Kidney (tissue), 14 donors: Measurements from ENCODE around the gene MRPS14. TPM values are rescaled to one million over a fixed set of nuclear protein-coding genes. Genes with fewer than 3 reads are reported as not detected.

Experiments
- DNase-seq, 5 donors: peaks; one replicate each; pipeline ENCODE4 v3.0.0-alpha.2; 2013 to 2020
- FAIRE-seq: peaks from 2 replicates; lab custom pipeline; 2012; peaks lifted over from hg19 to GRCh38; lab: Jason Lieb, UNC
- H3K27ac ChIP-seq, 2 donors: one replicate each; pipeline ENCODE4 v1.7.0; 2013; ENCODE audit warnings: low read depth in 2 of 2, low read length in 2 of 2, inconsistent platforms in 1 of 2
- H3K27me3 ChIP-seq: one replicate; pipeline ENCODE4 v1.7.1; 2013; ENCODE audit warnings: low read length, inconsistent platforms; ENCODE audit not compliant: control insufficient read depth, insufficient read depth
- H3K36me3 ChIP-seq, 3 donors: one replicate each; pipeline versions ENCODE4 v1.7.0 to v1.7.1; 2013; ENCODE audit warnings: low read length in 3 of 3, control low read depth in 1 of 3, inconsistent platforms in 1 of 3; ENCODE audit not compliant: insufficient read depth in 3 of 3, control insufficient read depth in 2 of 3
- H3K4me1 ChIP-seq, 3 donors: one replicate each; pipeline versions ENCODE4 v1.7.0 to v1.7.1; 2013; ENCODE audit warnings: low read length in 3 of 3, inconsistent platforms in 1 of 3, low read depth in 1 of 3; ENCODE audit not compliant: control insufficient read depth in 2 of 3, insufficient read depth in 2 of 3
- H3K4me3 ChIP-seq, 3 donors: one replicate each; pipeline versions ENCODE4 v1.7.0 to v1.8.1; 2013; ENCODE audit warnings: low read length in 3 of 3, control low read depth in 1 of 3, inconsistent platforms in 1 of 3
- H3K9ac ChIP-seq, 3 donors: one replicate each; pipeline versions ENCODE4 v1.7.0 to v1.7.1; 2013; ENCODE audit warnings: low read length in 3 of 3, control low read depth in 1 of 3, inconsistent platforms in 1 of 3
- H3K9me3 ChIP-seq, 3 donors: one replicate each; pipeline versions ENCODE4 v1.7.0 to v1.7.1; 2013; ENCODE audit warnings: low read length in 3 of 3, control low read depth in 1 of 3, inconsistent platforms in 1 of 3; ENCODE audit not compliant: control insufficient read depth in 2 of 3, insufficient read depth in 1 of 3
- intact Hi-C: fragments of 100-400 bp; cut with DNase I; formaldehyde crosslinking; loops from one replicate; pipeline ENCODE4 v1.11.1; 2022
- polyA plus RNA-seq: library from polyadenylated mRNA; stranded (reverse); fragments of 350-450 nt; fragmentation: Illumina TruSeq; extraction: RNeasy Lipid Tissue Mini Kit (QIAGEN cat#74804); gene quantifications from one replicate; pipeline ENCODE4 v1.2.3, GENCODE V29; 2014; ENCODE audit warnings: low read depth, low replicate concordance; ENCODE audit not compliant: insufficient read depth
- total RNA-seq: library from RNA; stranded (reverse); fragmentation: NEBNext Ultra II Directional; extraction: Animal tissue kit (Norgen Biotek cat#: 25700); gene quantifications from one replicate; pipeline ENCODE4 v1.2.1, GENCODE V29; 2021
- TF ChIP-seq, protein P1 (sequence below): IDR thresholded peaks from 3 replicates; pipeline ENCODE4 v1.5.1; 2012; ENCODE audit warnings: mild to moderate bottlenecking, moderate library complexity, borderline replicate concordance; ENCODE audit not compliant: insufficient read depth; ENCODE audit errors: extremely low read depth
- donor health status: control.
- donor health status: control.
- donor health status: control.
- donor health status: control.
- donor health status: control.
- donor health status: DM: yes; HTN: yes; CAD: no.
- donor health status: Normal renal cell carcinoma (clear cell type).

The MRPS14 gene
- total and polyA plus RNA-seq, 2 donors from 2014 or later, result 35.7 to 48.0 TPM

GRCh38 chr1:175003521-175003920 is 19.7 kb downstream of the MRPS14 start:
- Histone ChIP-seq H3K4me3 (no peak overlapping the region), H3K9me3 (no peaks in the 10 kb centered on the region), H3K9ac (no peak overlapping the region), H3K27me3 (no peaks in the 10 kb centered on the region), H3K36me3 (peaks cover 6 to 15% (median 7%) of the 10 kb centered on the region in 3 donors), H3K27ac (no peak overlapping the region), H3K4me1 (peaks cover 0 to 3% (median 3%) of the 10 kb centered on the region in 3 donors)
- no peak for FAIRE-seq
- intact Hi-C loops, result no loop called here
- DNase-seq, result no peak
- TF ChIP-seq, protein P1, sequence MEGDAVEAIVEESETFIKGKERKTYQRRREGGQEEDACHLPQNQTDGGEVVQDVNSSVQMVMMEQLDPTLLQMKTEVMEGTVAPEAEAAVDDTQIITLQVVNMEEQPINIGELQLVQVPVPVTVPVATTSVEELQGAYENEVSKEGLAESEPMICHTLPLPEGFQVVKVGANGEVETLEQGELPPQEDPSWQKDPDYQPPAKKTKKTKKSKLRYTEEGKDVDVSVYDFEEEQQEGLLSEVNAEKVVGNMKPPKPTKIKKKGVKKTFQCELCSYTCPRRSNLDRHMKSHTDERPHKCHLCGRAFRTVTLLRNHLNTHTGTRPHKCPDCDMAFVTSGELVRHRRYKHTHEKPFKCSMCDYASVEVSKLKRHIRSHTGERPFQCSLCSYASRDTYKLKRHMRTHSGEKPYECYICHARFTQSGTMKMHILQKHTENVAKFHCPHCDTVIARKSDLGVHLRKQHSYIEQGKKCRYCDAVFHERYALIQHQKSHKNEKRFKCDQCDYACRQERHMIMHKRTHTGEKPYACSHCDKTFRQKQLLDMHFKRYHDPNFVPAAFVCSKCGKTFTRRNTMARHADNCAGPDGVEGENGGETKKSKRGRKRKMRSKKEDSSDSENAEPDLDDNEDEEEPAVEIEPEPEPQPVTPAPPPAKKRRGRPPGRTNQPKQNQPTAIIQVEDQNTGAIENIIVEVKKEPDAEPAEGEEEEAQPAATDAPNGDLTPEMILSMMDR, result no peak

DNA sequence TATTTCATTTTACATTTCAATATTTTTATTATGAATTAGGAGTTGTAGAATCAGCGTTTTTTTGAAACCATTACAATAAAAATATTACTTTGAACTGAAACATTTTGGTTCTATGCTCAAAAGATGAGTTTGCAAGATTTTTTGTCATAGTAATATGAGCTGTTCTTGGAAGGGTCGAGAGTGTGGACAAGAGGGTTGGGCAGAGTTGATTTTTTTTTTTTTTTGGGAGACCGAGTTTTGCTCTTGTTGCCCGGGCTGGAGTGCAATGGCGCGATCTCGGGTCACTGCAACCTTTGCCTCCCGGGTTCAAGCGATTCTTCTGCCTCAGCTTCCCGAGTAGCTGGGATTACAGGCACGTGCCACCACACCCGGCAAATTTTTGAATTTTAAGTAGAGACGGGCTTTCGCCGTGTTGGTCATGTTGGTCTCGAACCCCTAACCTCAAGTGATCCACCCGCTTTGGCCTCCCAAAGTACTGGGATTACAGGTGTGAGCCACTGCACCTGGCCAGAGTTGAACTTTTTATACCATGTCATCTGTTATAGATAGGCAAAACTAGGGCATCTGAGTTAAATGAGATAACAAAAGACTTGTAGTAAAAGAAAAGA is 20.2 kb downstream of the MRPS14 start:
- Histone ChIP-seq H3K9ac (no peak overlapping the region), H3K4me3 (no peak overlapping the region), H3K4me1 (peaks cover 0 to 3% (median 3%) of the 10 kb centered on the region in 3 donors), H3K36me3 (peaks cover 2 to 10% (median 4%) of the 10 kb centered on the region in 3 donors), H3K27ac (no peak overlapping the region), H3K9me3 (no peaks in the 10 kb centered on the region), H3K27me3 (no peaks in the 10 kb centered on the region)
- intact Hi-C loops, result no loop called here
- FAIRE-seq (no peak), DNase-seq (no peak)
- TF ChIP-seq, protein P1, result no peak

DNA sequence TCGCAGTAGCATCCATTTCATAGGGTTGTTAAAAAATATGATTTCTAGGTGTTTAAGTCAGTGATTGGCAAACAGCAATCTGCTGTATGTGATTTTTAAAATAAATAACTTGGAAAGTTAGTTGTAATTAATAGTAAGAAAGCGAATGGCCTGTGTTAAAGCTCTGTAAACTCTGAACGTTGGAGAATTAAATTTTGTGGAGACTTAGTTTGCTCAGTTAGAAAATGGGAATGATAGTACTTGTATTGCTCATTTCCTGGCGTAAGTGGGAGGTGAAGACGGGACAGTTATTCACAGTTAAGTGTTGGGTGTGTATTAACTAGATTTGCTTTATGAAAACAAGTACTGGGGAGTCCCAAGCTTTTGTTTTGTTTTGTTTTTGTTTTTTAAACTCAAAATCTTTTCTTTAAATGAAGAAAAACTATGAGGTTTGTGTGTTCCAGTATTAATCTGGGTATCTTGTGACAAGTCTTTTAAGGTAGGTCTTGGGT is 22.5 kb downstream of the MRPS14 start:
- Histone ChIP-seq H3K4me3 (peak overlapping the region; percentile 84 to 93 (median 88)), H3K36me3 (no peaks in the 10 kb centered on the region), H3K27ac (peak overlapping the region in 1 of 2 donors; percentile 98), H3K9me3 (no peaks in the 10 kb centered on the region), H3K27me3 (no peaks in the 10 kb centered on the region), H3K4me1 (peaks cover 0 to 3% (median 3%) of the 10 kb centered on the region in 3 donors), H3K9ac (peak overlapping the region; percentile 44 to 86 (median 83))
- DNase-seq (no peak), FAIRE-seq (no peak)
- intact Hi-C loops, result no loop called here
- TF ChIP-seq, protein P1, result no peak
